PC-9 (cell line): Measurements from ENCODE around the gene PTGFR.

Experiments used
- EZH2 ChIP-seq: fragments of 200-600 bp; sonication (generic); IDR thresholded peaks from 2 replicates; pipeline ENCODE4 v1.8.0; 2017; ENCODE audit warnings: antibody characterized with exemption, low read depth
- TF ChIP-seq, protein P1 (sequence below): fragments of 200-600 bp; sonication (generic); conservative IDR thresholded peaks from 2 replicates; pipeline ENCODE4 v1.6.1; 2017; ENCODE audit warnings: mixed run types, antibody characterized with exemption, mild to moderate bottlenecking, moderate library complexity

DNA sequence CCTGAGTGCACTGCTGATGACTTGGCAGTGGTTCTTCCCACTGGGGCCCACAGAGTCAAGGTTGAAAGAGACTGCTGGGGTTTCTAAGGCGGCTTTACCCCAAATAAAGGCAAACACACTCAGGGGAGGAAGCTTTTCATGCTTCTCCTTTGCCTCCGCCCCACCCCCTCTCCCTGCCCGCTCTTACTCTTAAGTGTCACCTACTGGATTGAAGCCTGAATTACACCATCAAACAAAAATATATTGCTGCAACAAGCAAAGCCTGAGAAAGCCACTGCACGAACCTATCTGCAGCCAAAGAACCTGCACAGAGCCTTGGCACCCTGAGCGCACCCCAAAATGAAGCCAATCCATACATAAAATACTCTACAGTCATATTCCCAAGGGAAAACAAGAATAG is 63.1 kb downstream of the PTGFR start:
- TF ChIP-seq, protein P1, sequence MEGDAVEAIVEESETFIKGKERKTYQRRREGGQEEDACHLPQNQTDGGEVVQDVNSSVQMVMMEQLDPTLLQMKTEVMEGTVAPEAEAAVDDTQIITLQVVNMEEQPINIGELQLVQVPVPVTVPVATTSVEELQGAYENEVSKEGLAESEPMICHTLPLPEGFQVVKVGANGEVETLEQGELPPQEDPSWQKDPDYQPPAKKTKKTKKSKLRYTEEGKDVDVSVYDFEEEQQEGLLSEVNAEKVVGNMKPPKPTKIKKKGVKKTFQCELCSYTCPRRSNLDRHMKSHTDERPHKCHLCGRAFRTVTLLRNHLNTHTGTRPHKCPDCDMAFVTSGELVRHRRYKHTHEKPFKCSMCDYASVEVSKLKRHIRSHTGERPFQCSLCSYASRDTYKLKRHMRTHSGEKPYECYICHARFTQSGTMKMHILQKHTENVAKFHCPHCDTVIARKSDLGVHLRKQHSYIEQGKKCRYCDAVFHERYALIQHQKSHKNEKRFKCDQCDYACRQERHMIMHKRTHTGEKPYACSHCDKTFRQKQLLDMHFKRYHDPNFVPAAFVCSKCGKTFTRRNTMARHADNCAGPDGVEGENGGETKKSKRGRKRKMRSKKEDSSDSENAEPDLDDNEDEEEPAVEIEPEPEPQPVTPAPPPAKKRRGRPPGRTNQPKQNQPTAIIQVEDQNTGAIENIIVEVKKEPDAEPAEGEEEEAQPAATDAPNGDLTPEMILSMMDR, result peak; percentile 54; the same call in 1 of the 2 replicates
- no peak for TF ChIP-seq EZH2
